ENCODE results near the gene AJM1.
"Not testable (repeated sequence)": the region's sequence is repeated elsewhere in the genome, so short reads cannot be mapped to it uniquely, and the experiment has no call there.

AJM1 gene

GRCh38 chr9:136856541-136857141 lies 14.4 kb downstream of the AJM1 start:
- DNase-seq (ENCODE audit: low read depth) = no peak

GRCh38 chr9:136857166-136857565 lies 14.9 kb downstream of the AJM1 start:
- no peak for DNase-seq (ENCODE audit: low read depth)

- no peak for DNase-seq (ENCODE audit: low read depth)
These were observed 15.5 kb downstream of the AJM1 start for GRCh38 chr9:136857581-136858412.

GRCh38 chr9:136858452-136858843 lies 16.2 kb downstream of the AJM1 start:
- no peak for DNase-seq (ENCODE audit: low read depth)

GRCh38 chr9:136858844-136859757 lies 16.8 kb downstream of the AJM1 start:
- no peak for DNase-seq (ENCODE audit: low read depth)

GRCh38 chr9:136860529-136860928 lies 18.3 kb downstream of the AJM1 start:
- no peak for DNase-seq (ENCODE audit: low read depth)

GRCh38 chr9:136860933-136861873 lies 18.9 kb downstream of the AJM1 start:
- no peak for DNase-seq (ENCODE audit: low read depth)

- no peak for DNase-seq (ENCODE audit: low read depth)
These were observed 19.7 kb downstream of the AJM1 start for GRCh38 chr9:136861874-136862457.

- no peak for DNase-seq (ENCODE audit: low read depth)
These were observed 20.8 kb downstream of the AJM1 start for GRCh38 chr9:136862849-136863622.

GRCh38 chr9:136863623-136864273 lies 21.5 kb downstream of the AJM1 start:
- no peak for DNase-seq (ENCODE audit: low read depth)

- no peak for DNase-seq (ENCODE audit: low read depth)
These were observed 22.9 kb downstream of the AJM1 start for GRCh38 chr9:136865041-136865767.

- peak; percentile 56 for DNase-seq (ENCODE audit: low read depth)
These were observed 23.5 kb downstream of the AJM1 start for GRCh38 chr9:136865768-136866103.

- DNase-seq (ENCODE audit: low read depth) = not testable (repeated sequence)
These were observed 24.7 kb downstream of the AJM1 start for GRCh38 chr9:136866898-136867421.

GRCh38 chr9:136867480-136867879 lies 25.2 kb downstream of the AJM1 start:
- DNase-seq (ENCODE audit: low read depth) = no peak

- DNase-seq (ENCODE audit: low read depth) = no peak
These were observed 25.6 kb downstream of the AJM1 start for GRCh38 chr9:136867917-136868316.

GRCh38 chr9:136868644-136869043 lies 26.4 kb downstream of the AJM1 start:
- no peak for DNase-seq (ENCODE audit: low read depth)

- DNase-seq (ENCODE audit: low read depth) = not testable (repeated sequence)
These were observed 27.3 kb downstream of the AJM1 start for GRCh38 chr9:136869611-136870010.

- no peak for DNase-seq (ENCODE audit: low read depth)
These were observed 32.9 kb downstream of the AJM1 start for GRCh38 chr9:136875155-136875554.

GRCh38 chr9:136876476-136876875 lies 34.2 kb downstream of the AJM1 start:
- no peak for DNase-seq (ENCODE audit: low read depth)
